ENCODE measurements around the gene HUS1B. TPM values are rescaled to one million over a fixed set of nuclear protein-coding genes. Genes with fewer than 3 reads are reported as not detected.

Gene HUS1B
- total RNA-seq, 2 experiments from 2014 or later, result 0.78 to 0.86 TPM

GRCh38 chr6:611928-612327 is 45.0 kb downstream of the HUS1B start:
- POLR2A ChIA-PET, result no interaction called here
- H3K4me1 Mint-ChIP-seq, result peaks cover 8% of the 10 kb centered on the region
- H3K27me3 Mint-ChIP-seq, result no peaks in the 10 kb centered on the region
- CTCF ChIA-PET, result no interaction called here
- H3K4me3 Mint-ChIP-seq, result no peak overlapping the region
- no peaks in the 10 kb centered on the region for H3K9me3 Mint-ChIP-seq
- H3K27ac Mint-ChIP-seq, result no peak overlapping the region
- peaks cover 22% of the 10 kb centered on the region for H3K36me3 Mint-ChIP-seq (ENCODE audit: low read depth)
- DNase-seq, result no peak

GRCh38 chr6:610882-611281 is 46.0 kb downstream of the HUS1B start:
- H3K27ac Mint-ChIP-seq, result no peak overlapping the region
- H3K36me3 Mint-ChIP-seq (ENCODE audit: low read depth), result peaks cover 30% of the 10 kb centered on the region
- H3K9me3 Mint-ChIP-seq, result no peaks in the 10 kb centered on the region
- no peak overlapping the region for H3K4me3 Mint-ChIP-seq
- DNase-seq, result no peak
- ChIA-PET CTCF (no interaction called here), POLR2A (no interaction called here)
- no peaks in the 10 kb centered on the region for H3K27me3 Mint-ChIP-seq
- peaks cover 8% of the 10 kb centered on the region for H3K4me1 Mint-ChIP-seq

DNA sequence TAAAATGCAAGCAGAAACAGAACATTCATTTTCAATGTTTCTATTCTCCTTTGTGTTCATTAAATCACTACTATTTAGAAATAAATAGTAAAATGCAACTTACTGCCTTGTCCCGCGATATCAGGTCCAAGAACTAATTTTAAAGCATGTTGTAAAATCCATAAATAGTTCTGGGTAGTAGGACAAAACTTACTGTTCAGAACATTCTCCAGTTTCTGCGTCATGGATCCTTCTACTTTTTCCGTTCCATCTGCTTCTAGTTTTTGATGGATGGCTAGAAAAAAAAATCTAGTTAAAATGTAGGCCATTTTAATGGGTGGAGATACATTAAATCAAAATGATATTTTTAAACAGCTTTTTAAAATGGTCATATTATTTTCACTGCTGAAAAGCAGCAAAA is 47.0 kb downstream of the HUS1B start:
- ChIA-PET CTCF (no interaction called here), POLR2A (no interaction called here)
- no peak overlapping the region for H3K4me3 Mint-ChIP-seq
- no peak overlapping the region for H3K27ac Mint-ChIP-seq
- H3K36me3 Mint-ChIP-seq (ENCODE audit: low read depth), result peaks cover 29% of the 10 kb centered on the region
- no peaks in the 10 kb centered on the region for H3K27me3 Mint-ChIP-seq
- H3K9me3 Mint-ChIP-seq, result no peaks in the 10 kb centered on the region
- H3K4me1 Mint-ChIP-seq, result peaks cover 8% of the 10 kb centered on the region
- DNase-seq, result no peak

DNA sequence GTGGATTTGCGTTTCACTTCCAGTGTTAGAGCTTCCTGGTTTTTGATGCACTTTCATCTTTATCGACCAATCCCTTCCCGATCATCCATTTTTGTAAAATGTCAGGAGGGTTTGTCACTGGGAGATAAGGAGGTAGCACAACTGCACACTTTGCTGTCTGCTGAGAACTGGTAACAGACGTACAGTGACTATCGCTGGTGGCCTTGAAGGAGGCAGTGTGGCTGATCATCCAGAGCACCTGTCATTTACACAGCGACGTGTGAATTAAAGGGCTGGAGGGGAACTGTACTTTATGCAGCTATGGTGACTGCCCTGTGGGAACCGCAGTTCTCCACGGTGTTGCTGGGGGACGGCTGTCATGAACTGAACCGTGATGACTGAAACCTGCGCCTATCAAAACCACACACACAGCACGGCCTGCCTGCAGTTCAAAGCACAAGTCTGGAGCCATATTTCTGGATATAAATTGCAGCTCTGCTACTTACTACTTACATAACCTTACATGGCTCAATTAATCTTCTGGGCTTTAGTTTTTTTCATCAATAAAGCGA is 50.0 kb downstream of the HUS1B start:
- POLR2A ChIA-PET, result no interaction called here
- peaks cover 8% of the 10 kb centered on the region for H3K4me1 Mint-ChIP-seq
- no peak for DNase-seq
- H3K36me3 Mint-ChIP-seq (ENCODE audit: low read depth), result peaks cover 33% of the 10 kb centered on the region
- H3K9me3 Mint-ChIP-seq, result no peaks in the 10 kb centered on the region
- H3K27me3 Mint-ChIP-seq, result no peaks in the 10 kb centered on the region
- CTCF ChIA-PET, result interaction anchor here (1.1 kb wide), 1 partner anchor 115 kb away, joined by 3 read pairs; no protein-coding TSS in a partner anchor
- H3K4me3 Mint-ChIP-seq, result no peak overlapping the region
- H3K27ac Mint-ChIP-seq, result no peak overlapping the region

Other genes starting within 250 kb of the HUS1B start
- gene EXOC2, start 36.0 kb upstream of the HUS1B start, total RNA-seq, result 10 to 100 TPM; 31.9 to 35.7 TPM

All from activated CD4-positive, alpha-beta memory T cell treated with anti-CD3 and anti-CD28 coated beads, Interleukin-2, amount 10 ng/mL, durations not matched to agents 7 days and 5 days (primary cell).